ENCODE data around the gene CPAMD8. TPM values are rescaled to one million over a fixed set of nuclear protein-coding genes. Genes with fewer than 3 reads are reported as not detected.
A peak's percentile ranks its signal among the peaks of the same experiment; 100 is the strongest.
"Not testable (repeated sequence)": the region's sequence is repeated elsewhere in the genome, so short reads cannot be mapped to it uniquely, and the experiment has no call there.

Gene CPAMD8
- total RNA-seq, 6 experiments from 2014 or later: 0.90 to 1.8 (median 1.2) TPM

- TF ChIP-seq CTCF (IDR thresholded peaks at IDR 0.05): no peak
- no peak for TF ChIP-seq POLR2A (IDR thresholded peaks at IDR 0.05)
Observed at GRCh38 chr19:16970821-16971220, 55.8 kb downstream of the CPAMD8 start.

DNA sequence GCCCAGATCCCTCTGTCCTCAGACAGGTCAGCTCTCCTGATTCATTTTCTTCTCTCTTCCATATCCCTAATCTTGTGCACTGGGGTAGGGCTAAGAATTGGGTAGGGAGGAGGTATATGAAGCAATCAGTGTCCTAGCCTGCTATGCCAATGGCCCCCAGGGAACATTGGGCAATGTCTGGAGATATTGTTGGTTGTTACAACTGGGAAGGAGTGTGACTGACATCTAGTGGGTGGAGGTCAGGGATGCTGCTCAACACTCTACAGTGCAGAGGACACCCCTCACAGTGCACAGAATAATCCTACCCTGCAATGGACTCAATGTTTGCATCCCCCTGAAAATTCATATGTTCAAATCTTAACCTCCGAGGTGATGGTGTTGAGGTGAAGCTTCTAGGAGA is 57.5 kb downstream of the CPAMD8 start:
- no peak for DNase-seq
- ATAC-seq: no peak
- Histone ChIP-seq H3K36me3 (no peaks in the 10 kb centered on the region), H3K27ac (no peak overlapping the region), H3K4me1 (no peaks in the 10 kb centered on the region), H3K27me3 (no peaks in the 10 kb centered on the region), H3K4me3 (no peak overlapping the region), H3K9me3 (peaks cover 0 to 6% (median 0%) of the 10 kb centered on the region in 4 donors)
- TF ChIP-seq CTCF (IDR thresholded peaks at IDR 0.05) (peak in 1 of 4 donors; percentile 9), POLR2A (IDR thresholded peaks at IDR 0.05) (no peak)
- intact Hi-C loops (cut with DNase I): no loop called here
- no CpG with 5 or more reads among the region's 1 CpG for WGBS (ENCODE audit: insufficient coverage, low coverage, low lambda C conversion rate, missing lambda C conversion rate)

More at GRCh38 chr19:16970821-16971220, 55.8 kb downstream of the CPAMD8 start:
- intact Hi-C loops (cut with DNase I): no loop called here
- Histone ChIP-seq H3K4me1 (no peaks in the 10 kb centered on the region), H3K27me3 (no peaks in the 10 kb centered on the region), H3K27ac (no peak overlapping the region), H3K4me3 (no peak overlapping the region), H3K36me3 (no peaks in the 10 kb centered on the region), H3K9me3 (peaks cover 0 to 6% (median 0%) of the 10 kb centered on the region in 4 donors)
- WGBS (ENCODE audit: insufficient coverage, low coverage, low lambda C conversion rate, missing lambda C conversion rate): no CpG with 5 or more reads among the region's 8 CpGs
- DNase-seq: no peak
- ATAC-seq: no peak

- 48% methylated on average over 3 of the region's 20 CpGs for WGBS (ENCODE audit: insufficient coverage, low coverage, low lambda C conversion rate, missing lambda C conversion rate)
- ATAC-seq; H3K9me3 ChIP-seq; H3K4me1 ChIP-seq; H3K4me3 ChIP-seq; H3K27ac ChIP-seq; DNase-seq; H3K27me3 ChIP-seq; intact Hi-C loops (cut with DNase I); H3K36me3 ChIP-seq: not testable (repeated sequence)
Observed at GRCh38 chr19:16960996-16961822, 65.4 kb downstream of the CPAMD8 start.

DNA sequence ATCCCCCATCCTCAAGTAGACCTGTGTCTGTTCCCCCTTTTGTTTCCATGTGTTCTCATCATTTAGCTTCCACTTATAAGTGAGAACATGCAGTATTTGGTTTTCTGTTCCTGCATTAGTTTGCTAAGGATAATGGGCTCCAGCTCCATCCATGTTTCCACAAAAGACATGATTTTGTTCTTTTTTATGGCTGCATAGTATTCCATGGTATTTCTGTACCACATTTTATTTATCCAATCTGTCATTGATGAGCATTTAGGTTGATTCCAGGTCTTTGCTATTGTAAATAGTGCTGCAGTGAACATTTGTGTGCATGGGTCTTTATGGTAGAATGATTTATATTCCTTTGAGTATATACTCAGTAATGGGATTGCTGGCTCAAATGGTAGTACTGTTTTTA is 68.3 kb downstream of the CPAMD8 start:
- H3K4me3 ChIP-seq; H3K27ac ChIP-seq; intact Hi-C loops (cut with DNase I); H3K9me3 ChIP-seq; ATAC-seq; H3K4me1 ChIP-seq; H3K27me3 ChIP-seq; DNase-seq; H3K36me3 ChIP-seq: not testable (repeated sequence)

DNA sequence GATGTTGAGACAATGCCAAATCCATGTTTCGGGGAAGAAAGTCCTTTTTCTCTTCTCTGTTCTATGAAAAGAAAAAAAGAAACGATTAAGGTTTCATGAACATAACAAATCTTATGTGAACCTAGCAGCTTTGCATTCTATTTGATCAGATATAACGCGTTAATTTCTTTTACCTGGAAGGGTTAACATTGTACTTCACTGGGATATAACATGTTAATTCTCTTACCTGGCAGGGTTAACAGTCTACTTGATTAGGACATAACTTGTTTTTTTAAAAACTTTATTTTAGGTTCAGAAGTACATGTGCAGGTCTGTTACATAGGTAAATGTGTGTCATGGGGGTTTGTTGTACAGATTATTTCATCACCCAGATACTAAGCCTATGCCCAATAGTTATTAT is 68.8 kb downstream of the CPAMD8 start:
- DNase-seq (no peak), ATAC-seq (no peak)
- H3K27me3 ChIP-seq: no peaks in the 10 kb centered on the region
- no peaks in the 10 kb centered on the region for H3K9me3 ChIP-seq
- intact Hi-C loops (cut with DNase I): no loop called here
- H3K36me3 ChIP-seq: no peaks in the 10 kb centered on the region
- no peak overlapping the region for H3K27ac ChIP-seq
- no peaks in the 10 kb centered on the region for H3K4me1 ChIP-seq
- TF ChIP-seq POLR2A (IDR thresholded peaks at IDR 0.05) (no peak), CTCF (IDR thresholded peaks at IDR 0.05) (no peak)
- WGBS (ENCODE audit: insufficient coverage, low coverage, low lambda C conversion rate, missing lambda C conversion rate): 63% methylated on average over 4 of the region's 4 CpGs
- no peak overlapping the region for H3K4me3 ChIP-seq

Data from right lobe of liver (tissue), 6 donors.